Activated CD4-positive, alpha-beta T cell treated with anti-CD3 and anti-CD28 coated beads, Interleukin-2, amount 10 ng/mL, durations not matched to agents 7 days and 5 days (primary cell): ENCODE results near the gene CBX5. TPM values are rescaled to one million over a fixed set of nuclear protein-coding genes. Genes with fewer than 3 reads are reported as not detected.
"Not testable (repeated sequence)": the region's sequence is repeated elsewhere in the genome, so short reads cannot be mapped to it uniquely, and the experiment has no call there.

Experiments used
- CTCF ChIA-PET: fragments of 350-600 bp; sonication (Branson Sonifier 250); formaldehyde crosslinking; loops from one replicate; lab custom pipeline; 2021; ENCODE audit warnings: antibody characterized with exemption; lab: Charles Lee
- POLR2A ChIA-PET: fragments of 350-600 bp; sonication (Branson Sonifier 250); formaldehyde crosslinking; loops from one replicate; lab custom pipeline; 2021; ENCODE audit warnings: antibody characterized with exemption; lab: Charles Lee
- DNase-seq: peaks from one replicate; pipeline ENCODE4 v3.0.0-alpha.2; 2020
- H3K27ac Mint-ChIP-seq: one replicate; pipeline ENCODE4 v1.8.0; 2021; ENCODE audit warnings: mild to moderate bottlenecking, moderate library complexity, mixed read lengths
- H3K27me3 Mint-ChIP-seq: one replicate; pipeline ENCODE4 v1.8.0; 2021; ENCODE audit warnings: mixed read lengths
- H3K36me3 Mint-ChIP-seq: one replicate; pipeline ENCODE4 v1.8.0; 2021; ENCODE audit warnings: low read depth, mixed read lengths
- H3K4me1 Mint-ChIP-seq: one replicate; pipeline ENCODE4 v1.8.0; 2021; ENCODE audit warnings: mixed read lengths
- H3K4me3 Mint-ChIP-seq: one replicate; pipeline ENCODE4 v1.8.0; 2021; ENCODE audit warnings: mild to moderate bottlenecking, moderate library complexity, mixed read lengths
- H3K9me3 Mint-ChIP-seq: one replicate; pipeline ENCODE4 v1.8.0; 2021; ENCODE audit warnings: mixed read lengths
- total RNA-seq, 2 experiments: library from RNA; stranded (reverse); gene quantifications; one replicate each; pipeline ENCODE4 v1.2.3, GENCODE V29; 2021

The CBX5 gene
- total RNA-seq, 2 experiments from 2014 or later = 145 to 170 TPM

GRCh38 chr12:54185919-54186318 is 94.0 kb downstream of the CBX5 start:
- Mint-ChIP-seq H3K36me3 (peaks cover 15% of the 10 kb centered on the region), H3K9me3 (no peaks in the 10 kb centered on the region), H3K4me3 (no peak overlapping the region), H3K4me1 (peaks cover 24% of the 10 kb centered on the region), H3K27me3 (peaks cover 9% of the 10 kb centered on the region), H3K27ac (no peak overlapping the region)
- ChIA-PET POLR2A (no interaction called here), CTCF (interaction anchor here (0.8 to 2.3 kb wide), 3 partner anchors 16 to 153 kb away, joined by 3 to 8 read pairs (median 3); partner anchors contain the start of gene HOXC5)
- no peak for DNase-seq

- H3K27me3 Mint-ChIP-seq, POLR2A ChIA-PET, H3K27ac Mint-ChIP-seq, H3K9me3 Mint-ChIP-seq, DNase-seq, H3K4me3 Mint-ChIP-seq: not testable (repeated sequence)
- CTCF ChIA-PET = interaction anchor here (0.8 to 2.3 kb wide), 4 partner anchors 9 to 20 kb away, joined by 3 to 8 read pairs (median 3); no protein-coding TSS in a partner anchor
- peaks cover 24% of the 10 kb centered on the region for H3K4me1 Mint-ChIP-seq
- peaks cover 15% of the 10 kb centered on the region for H3K36me3 Mint-ChIP-seq
These were observed 94.6 kb downstream of the CBX5 start for GRCh38 chr12:54185297-54185696.

- ChIA-PET POLR2A (no interaction called here), CTCF (interaction anchor here (0.6 to 2.3 kb wide), 4 partner anchors 9 to 107 kb away, joined by 3 to 8 read pairs (median 3); no protein-coding TSS in a partner anchor)
- Mint-ChIP-seq H3K9me3 (no peaks in the 10 kb centered on the region), H3K4me1 (peaks cover 20% of the 10 kb centered on the region), H3K27ac (no peak overlapping the region), H3K27me3 (no peaks in the 10 kb centered on the region), H3K36me3 (peaks cover 15% of the 10 kb centered on the region), H3K4me3 (no peak overlapping the region)
- no peak for DNase-seq
These were observed 95.7 kb downstream of the CBX5 start for GRCh38 chr12:54184024-54184805.

GRCh38 chr12:54182981-54183380 is 96.9 kb downstream of the CBX5 start:
- POLR2A ChIA-PET = no interaction called here
- CTCF ChIA-PET = interaction anchor here (1.2 kb wide), 1 partner anchor 8 kb away, joined by 3 read pairs; no protein-coding TSS in a partner anchor
- Mint-ChIP-seq H3K27me3 (no peaks in the 10 kb centered on the region), H3K36me3 (peaks cover 15% of the 10 kb centered on the region), H3K27ac (no peak overlapping the region), H3K9me3 (no peaks in the 10 kb centered on the region), H3K4me1 (peaks cover 13% of the 10 kb centered on the region), H3K4me3 (no peak overlapping the region)
- no peak for DNase-seq

GRCh38 chr12:54182086-54182485 is 97.8 kb downstream of the CBX5 start:
- Mint-ChIP-seq H3K36me3 (peaks cover 10% of the 10 kb centered on the region), H3K27me3 (no peaks in the 10 kb centered on the region), H3K4me1 (peaks cover 4% of the 10 kb centered on the region), H3K4me3 (no peak overlapping the region), H3K9me3 (no peaks in the 10 kb centered on the region), H3K27ac (no peak overlapping the region)
- no peak for DNase-seq
- ChIA-PET POLR2A (no interaction called here), CTCF (interaction anchor here (1.6 kb wide), 1 partner anchor 150 kb away, joined by 7 read pairs; the partner anchor contains the start of gene HOXC5)

Other genes starting within 250 kb of the CBX5 start
- gene HOXC5, start 247.1 kb downstream of the CBX5 start, total RNA-seq = not detected
- not detected for gene HOXC4, start 226.3 kb downstream of the CBX5 start, total RNA-seq
- 10 to 100 TPM; 24.3 to 27.8 TPM for gene SMUG1, start 91.1 kb downstream of the CBX5 start, total RNA-seq
- 1,000 to 10,000 TPM; 1,432 to 1,554 TPM for gene HNRNPA1, start 604 bp upstream of the CBX5 start, total RNA-seq
- gene NFE2, start 20.9 kb upstream of the CBX5 start, total RNA-seq = not detected
- 100 to 1,000 TPM; 113 to 124 TPM for gene COPZ1, start 45.0 kb upstream of the CBX5 start, total RNA-seq
- gene GPR84, start 84.4 kb upstream of the CBX5 start, total RNA-seq = under 1 TPM; 0.15 to 0.33 TPM
- gene ZNF385A, start 104.6 kb upstream of the CBX5 start, total RNA-seq = 1 to 10 TPM in 1 of 2 experiments, under 1 TPM in 1; 0.48 to 1.3 TPM
- gene ITGA5, start 139.1 kb upstream of the CBX5 start, total RNA-seq = 10 to 100 TPM; 83.5 to 88.7 TPM
- 10 to 100 TPM in 1 of 2 experiments, 1 to 10 TPM in 1; 8.5 to 10.8 TPM for gene GTSF1, start 193.5 kb upstream of the CBX5 start, total RNA-seq
- 100 to 1,000 TPM; 182 to 215 TPM for gene NCKAP1L, start 217.6 kb upstream of the CBX5 start, total RNA-seq